ENCODE measurements around the gene APOE. TPM values are rescaled to one million over a fixed set of nuclear protein-coding genes. Genes with fewer than 3 reads are reported as not detected.
A peak's percentile ranks its signal among the peaks of the same experiment; 100 is the strongest.

The APOE gene
- total RNA-seq, 6 experiments from 2014 or later: 3,480 to 8,780 (median 4,667) TPM

DNA sequence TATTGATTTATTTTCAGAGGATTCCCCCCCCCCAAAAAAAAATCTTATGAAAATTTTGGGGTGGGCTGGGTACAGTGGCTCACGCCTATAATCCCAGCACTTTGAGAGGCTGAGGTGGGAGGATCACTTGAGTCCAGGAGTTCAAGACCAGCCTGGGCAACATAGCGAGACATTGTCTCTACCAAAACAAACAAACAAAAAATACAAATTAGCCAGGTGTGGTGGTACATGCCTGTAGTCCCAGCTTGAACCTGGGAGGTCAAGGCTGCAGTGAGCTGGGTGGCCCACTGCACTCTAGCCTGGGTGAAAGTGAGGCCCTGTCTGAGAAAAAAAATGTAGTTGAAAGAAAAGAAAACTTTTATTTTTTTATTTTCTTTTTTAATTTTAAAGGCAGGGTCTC lies 41.6 kb upstream of the APOE start:
- intact Hi-C loops (cut with DNase I): no loop called here
- H3K4me1 ChIP-seq: peaks cover 0 to 56% (median 9%) of the 10 kb centered on the region in 4 donors
- H3K27ac ChIP-seq: no peak overlapping the region
- WGBS (ENCODE audit: insufficient coverage, low coverage, low lambda C conversion rate, missing lambda C conversion rate): 61% methylated on average over 2 of the region's 2 CpGs
- TF ChIP-seq, protein P1, sequence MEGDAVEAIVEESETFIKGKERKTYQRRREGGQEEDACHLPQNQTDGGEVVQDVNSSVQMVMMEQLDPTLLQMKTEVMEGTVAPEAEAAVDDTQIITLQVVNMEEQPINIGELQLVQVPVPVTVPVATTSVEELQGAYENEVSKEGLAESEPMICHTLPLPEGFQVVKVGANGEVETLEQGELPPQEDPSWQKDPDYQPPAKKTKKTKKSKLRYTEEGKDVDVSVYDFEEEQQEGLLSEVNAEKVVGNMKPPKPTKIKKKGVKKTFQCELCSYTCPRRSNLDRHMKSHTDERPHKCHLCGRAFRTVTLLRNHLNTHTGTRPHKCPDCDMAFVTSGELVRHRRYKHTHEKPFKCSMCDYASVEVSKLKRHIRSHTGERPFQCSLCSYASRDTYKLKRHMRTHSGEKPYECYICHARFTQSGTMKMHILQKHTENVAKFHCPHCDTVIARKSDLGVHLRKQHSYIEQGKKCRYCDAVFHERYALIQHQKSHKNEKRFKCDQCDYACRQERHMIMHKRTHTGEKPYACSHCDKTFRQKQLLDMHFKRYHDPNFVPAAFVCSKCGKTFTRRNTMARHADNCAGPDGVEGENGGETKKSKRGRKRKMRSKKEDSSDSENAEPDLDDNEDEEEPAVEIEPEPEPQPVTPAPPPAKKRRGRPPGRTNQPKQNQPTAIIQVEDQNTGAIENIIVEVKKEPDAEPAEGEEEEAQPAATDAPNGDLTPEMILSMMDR (IDR thresholded peaks at IDR 0.05): no peak
- no peak for TF ChIP-seq POLR2A (IDR thresholded peaks at IDR 0.05)
- H3K36me3 ChIP-seq: peaks cover 0 to 13% (median 5%) of the 10 kb centered on the region in 4 donors
- DNase-seq (no peak), ATAC-seq (no peak)
- H3K4me3 ChIP-seq: no peak overlapping the region
- H3K27me3 ChIP-seq: no peaks in the 10 kb centered on the region
- H3K9me3 ChIP-seq: no peaks in the 10 kb centered on the region

DNA sequence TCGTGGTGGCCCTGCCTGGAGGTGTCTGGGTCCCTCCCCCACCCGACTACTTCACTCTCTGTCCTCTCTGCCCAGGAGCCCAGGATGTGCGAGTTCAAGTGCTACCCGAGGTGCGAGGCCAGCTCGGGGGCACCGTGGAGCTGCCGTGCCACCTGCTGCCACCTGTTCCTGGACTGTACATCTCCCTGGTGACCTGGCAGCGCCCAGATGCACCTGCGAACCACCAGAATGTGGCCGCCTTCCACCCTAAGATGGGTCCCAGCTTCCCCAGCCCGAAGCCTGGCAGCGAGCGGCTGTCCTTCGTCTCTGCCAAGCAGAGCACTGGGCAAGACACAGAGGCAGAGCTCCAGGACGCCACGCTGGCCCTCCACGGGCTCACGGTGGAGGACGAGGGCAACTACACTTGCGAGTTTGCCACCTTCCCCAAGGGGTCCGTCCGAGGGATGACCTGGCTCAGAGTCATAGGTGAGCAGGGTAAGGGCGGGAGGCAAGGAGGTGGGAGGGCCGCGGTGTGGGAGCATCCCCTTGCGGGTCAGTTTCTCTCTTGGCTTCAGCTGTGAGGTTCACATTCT lies 40.3 kb upstream of the APOE start:
- H3K27ac ChIP-seq: no peak overlapping the region
- 91% methylated on average over 3 of the region's 27 CpGs for WGBS (ENCODE audit: insufficient coverage, low coverage, low lambda C conversion rate, missing lambda C conversion rate)
- no peak overlapping the region for H3K4me3 ChIP-seq
- no peaks in the 10 kb centered on the region for H3K9me3 ChIP-seq
- ATAC-seq: no peak
- peaks cover 0 to 13% (median 5%) of the 10 kb centered on the region in 4 donors for H3K36me3 ChIP-seq
- intact Hi-C loops (cut with DNase I): no loop called here
- no peak for DNase-seq
- H3K4me1 ChIP-seq: peaks cover 0 to 55% (median 4%) of the 10 kb centered on the region in 4 donors
- no peaks in the 10 kb centered on the region for H3K27me3 ChIP-seq
- TF ChIP-seq, protein P1 (IDR thresholded peaks at IDR 0.05): no peak
- no peak for TF ChIP-seq POLR2A (IDR thresholded peaks at IDR 0.05)

DNA sequence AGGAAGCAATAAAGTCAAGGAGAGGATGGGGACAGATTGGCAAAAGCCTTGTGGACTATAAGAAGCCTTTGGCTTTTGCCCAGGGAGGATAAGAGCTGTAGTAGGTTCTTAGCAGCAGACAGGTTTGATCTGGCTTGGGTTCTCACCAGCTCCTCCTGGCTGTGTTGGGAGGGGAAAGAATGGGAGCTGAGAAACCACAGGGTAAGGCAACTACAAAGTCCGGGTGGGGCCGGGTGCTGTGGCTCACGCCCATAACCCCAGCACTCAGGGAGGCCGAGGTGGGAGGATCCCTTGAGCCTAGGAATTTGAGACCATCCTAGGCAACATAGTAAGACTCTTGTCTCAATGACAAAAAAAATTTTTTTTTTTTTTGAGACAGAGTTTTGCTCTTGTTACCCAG lies 38.9 kb upstream of the APOE start:
- Histone ChIP-seq H3K4me1 (peaks cover 0 to 42% (median 0%) of the 10 kb centered on the region in 4 donors), H3K9me3 (no peaks in the 10 kb centered on the region), H3K36me3 (peaks cover 2 to 13% (median 6%) of the 10 kb centered on the region in 4 donors), H3K27ac (no peak overlapping the region), H3K27me3 (no peaks in the 10 kb centered on the region), H3K4me3 (no peak overlapping the region)
- ATAC-seq (no peak), DNase-seq (no peak)
- 90% methylated on average over 4 of the region's 4 CpGs for WGBS (ENCODE audit: insufficient coverage, low coverage, low lambda C conversion rate, missing lambda C conversion rate)
- TF ChIP-seq, protein P1 (IDR thresholded peaks at IDR 0.05): no peak
- TF ChIP-seq POLR2A (IDR thresholded peaks at IDR 0.05): no peak
- intact Hi-C loops (cut with DNase I): no loop called here

DNA sequence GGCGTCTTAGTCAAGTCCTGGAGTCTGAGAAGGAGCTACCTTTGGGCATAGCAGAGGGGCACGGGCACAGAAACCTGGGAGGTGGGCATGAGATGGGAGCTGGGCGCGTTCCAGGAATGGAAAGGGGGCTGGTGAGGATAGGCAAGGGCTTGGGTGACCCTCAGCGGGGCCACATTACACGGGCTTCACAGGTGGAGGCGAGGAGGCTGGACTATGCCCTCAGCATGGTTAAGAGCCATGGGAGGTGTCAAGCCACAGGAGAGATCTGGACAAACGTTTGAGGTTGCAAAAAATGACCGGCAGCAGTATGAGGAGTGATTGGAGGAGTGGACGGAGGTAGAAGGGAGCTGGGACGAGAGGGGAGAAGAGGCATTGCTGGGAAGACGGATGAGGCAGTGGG lies 38.0 kb upstream of the APOE start:
- intact Hi-C loops (cut with DNase I): no loop called here
- 83% methylated on average over 10 of the region's 12 CpGs for WGBS (ENCODE audit: insufficient coverage, low coverage, low lambda C conversion rate, missing lambda C conversion rate)
- Histone ChIP-seq H3K9me3 (no peaks in the 10 kb centered on the region), H3K27ac (no peak overlapping the region), H3K4me1 (peaks cover 0 to 38% (median 0%) of the 10 kb centered on the region in 4 donors), H3K36me3 (peaks cover 2 to 21% (median 11%) of the 10 kb centered on the region in 4 donors), H3K27me3 (no peaks in the 10 kb centered on the region), H3K4me3 (no peak overlapping the region)
- DNase-seq (no peak), ATAC-seq (peak in 1 of 4 donors; percentile 18)
- TF ChIP-seq, protein P1 (IDR thresholded peaks at IDR 0.05): no peak
- no peak for TF ChIP-seq POLR2A (IDR thresholded peaks at IDR 0.05)

Measured in right lobe of liver (tissue), 6 donors.